ENCODE data around the gene CDCA5.

Gene CDCA5

GRCh38 chr11:65064847-65065240 is 19.0 kb downstream of the CDCA5 start:
- Histone ChIP-seq H2BK120ac (ENCODE audit: low read depth, low read length) (no peak overlapping the region), H4K8ac (ENCODE audit: low read length) (no peak overlapping the region), H3K79me1 (replicated peaks; ENCODE audit: low read length, poor library complexity, severe bottlenecking) (no peaks in the 10 kb centered on the region), H3K27ac (ENCODE audit: low read length, poor library complexity, severe bottlenecking) (no peak overlapping the region), H3K36me3 (ENCODE audit: control insufficient read depth in 1 of 2, insufficient read depth in 2 of 2, low read depth in 1 of 2, low read length in 2 of 2) (no peaks in the 10 kb centered on the region), H3K9ac (ENCODE audit: low read length) (no peak overlapping the region), H4K91ac (ENCODE audit: low read length) (no peak overlapping the region), H3K14ac (ENCODE audit: low read length in 2 of 2) (no peak overlapping the region), H2BK5ac (ENCODE audit: low read depth, low read length, poor library complexity, severe bottlenecking) (no peak overlapping the region), H3K4me3 (ENCODE audit: insufficient read depth in 1 of 2, low read depth in 1 of 2, low read length in 2 of 2) (no peak overlapping the region), H3K4ac (ENCODE audit: low read depth in 1 of 2, low read length in 2 of 2) (no peak overlapping the region), H3K18ac (ENCODE audit: low read depth in 1 of 2, low read length in 2 of 2) (no peak overlapping the region), H3K4me1 (ENCODE audit: control insufficient read depth, insufficient read depth, low read depth, low read length) (no peaks in the 10 kb centered on the region), H3K27me3 (ENCODE audit: control insufficient read depth in 1 of 2, insufficient read depth in 1 of 2, low read length in 2 of 2) (peaks cover 3 to 16% of the 10 kb centered on the region in 2 experiments), H3K23ac (ENCODE audit: low read length in 2 of 2) (no peak overlapping the region), H2BK12ac (ENCODE audit: low read length in 2 of 2) (no peak overlapping the region), H3K4me2 (ENCODE audit: low read length, poor library complexity, severe bottlenecking) (no peak overlapping the region), H2AK5ac (ENCODE audit: low read length, severe bottlenecking) (no peak overlapping the region), H3K9me3 (ENCODE audit: control insufficient read depth, low read length) (no peaks in the 10 kb centered on the region), H2BK15ac (ENCODE audit: low read depth, poor library complexity, severe bottlenecking) (no peak overlapping the region), H2AFZ (ENCODE audit: low read depth, low read length) (no peak overlapping the region)
- WGBS = 96% methylated on average over 4 of the region's 4 CpGs
- no peak for DNase-seq

GRCh38 chr11:65063532-65063931 is 20.3 kb downstream of the CDCA5 start:
- DNase-seq = no peak

GRCh38 chr11:65060913-65061408 is 22.9 kb downstream of the CDCA5 start:
- 63% methylated on average over 9 of the region's 9 CpGs for WGBS

More at GRCh38 chr11:65063532-65063931, 20.3 kb downstream of the CDCA5 start:
- Histone ChIP-seq H3K27me3 (ENCODE audit: control insufficient read depth in 1 of 2, insufficient read depth in 1 of 2, low read length in 2 of 2) (peaks cover 3 to 22% of the 10 kb centered on the region in 2 experiments), H4K91ac (ENCODE audit: low read length) (no peak overlapping the region), H2AK5ac (ENCODE audit: low read length, severe bottlenecking) (no peak overlapping the region), H2BK12ac (ENCODE audit: low read length in 2 of 2) (no peak overlapping the region), H2BK5ac (ENCODE audit: low read depth, low read length, poor library complexity, severe bottlenecking) (no peak overlapping the region), H2BK15ac (ENCODE audit: low read depth, poor library complexity, severe bottlenecking) (no peak overlapping the region), H3K79me1 (replicated peaks; ENCODE audit: low read length, poor library complexity, severe bottlenecking) (no peaks in the 10 kb centered on the region), H3K18ac (ENCODE audit: low read depth in 1 of 2, low read length in 2 of 2) (no peak overlapping the region), H3K9me3 (ENCODE audit: control insufficient read depth, low read length) (no peaks in the 10 kb centered on the region), H3K9ac (ENCODE audit: low read length) (no peak overlapping the region), H3K36me3 (ENCODE audit: control insufficient read depth in 1 of 2, insufficient read depth in 2 of 2, low read depth in 1 of 2, low read length in 2 of 2) (no peaks in the 10 kb centered on the region), H2AFZ (ENCODE audit: low read depth, low read length) (no peak overlapping the region), H3K4ac (ENCODE audit: low read depth in 1 of 2, low read length in 2 of 2) (no peak overlapping the region), H3K23ac (ENCODE audit: low read length in 2 of 2) (no peak overlapping the region), H3K4me2 (ENCODE audit: low read length, poor library complexity, severe bottlenecking) (no peak overlapping the region), H3K4me3 (ENCODE audit: insufficient read depth in 1 of 2, low read depth in 1 of 2, low read length in 2 of 2) (no peak overlapping the region), H2BK120ac (ENCODE audit: low read depth, low read length) (no peak overlapping the region), H4K8ac (ENCODE audit: low read length) (no peak overlapping the region), H3K27ac (ENCODE audit: low read length, poor library complexity, severe bottlenecking) (no peak overlapping the region), H3K4me1 (ENCODE audit: control insufficient read depth, insufficient read depth, low read depth, low read length) (peaks cover under 1% of the 10 kb centered on the region), H3K14ac (ENCODE audit: low read length in 2 of 2) (no peak overlapping the region)
- 87% methylated on average over 3 of the region's 3 CpGs for WGBS

GRCh38 chr11:65059959-65060824 is 23.6 kb downstream of the CDCA5 start:
- Histone ChIP-seq H2BK15ac (ENCODE audit: low read depth, poor library complexity, severe bottlenecking) (no peak overlapping the region), H2AK5ac (ENCODE audit: low read length, severe bottlenecking) (no peak overlapping the region), H2AFZ (ENCODE audit: low read depth, low read length) (no peak overlapping the region), H3K9ac (ENCODE audit: low read length) (no peak overlapping the region), H3K27me3 (ENCODE audit: control insufficient read depth in 1 of 2, insufficient read depth in 1 of 2, low read length in 2 of 2) (peaks cover 3 to 17% of the 10 kb centered on the region in 2 experiments), H3K79me1 (replicated peaks; ENCODE audit: low read length, poor library complexity, severe bottlenecking) (no peaks in the 10 kb centered on the region), H3K4ac (ENCODE audit: low read depth in 1 of 2, low read length in 2 of 2) (no peak overlapping the region), H3K23ac (ENCODE audit: low read length in 2 of 2) (no peak overlapping the region), H3K27ac (ENCODE audit: low read length, poor library complexity, severe bottlenecking) (no peak overlapping the region), H4K8ac (ENCODE audit: low read length) (no peak overlapping the region), H3K14ac (ENCODE audit: low read length in 2 of 2) (no peak overlapping the region), H4K91ac (ENCODE audit: low read length) (no peak overlapping the region), H3K4me1 (ENCODE audit: control insufficient read depth, insufficient read depth, low read depth, low read length) (peaks cover 1% of the 10 kb centered on the region), H2BK120ac (ENCODE audit: low read depth, low read length) (no peak overlapping the region), H3K4me2 (ENCODE audit: low read length, poor library complexity, severe bottlenecking) (no peak overlapping the region), H3K36me3 (ENCODE audit: control insufficient read depth in 1 of 2, insufficient read depth in 2 of 2, low read depth in 1 of 2, low read length in 2 of 2) (no peaks in the 10 kb centered on the region), H3K9me3 (ENCODE audit: control insufficient read depth, low read length) (no peaks in the 10 kb centered on the region), H3K4me3 (ENCODE audit: insufficient read depth in 1 of 2, low read depth in 1 of 2, low read length in 2 of 2) (no peak overlapping the region), H2BK5ac (ENCODE audit: low read depth, low read length, poor library complexity, severe bottlenecking) (no peak overlapping the region), H2BK12ac (ENCODE audit: low read length in 2 of 2) (no peak overlapping the region), H3K18ac (ENCODE audit: low read depth in 1 of 2, low read length in 2 of 2) (no peak overlapping the region)
- peak; percentile 60 for DNase-seq
- 65% methylated on average over 8 of the region's 10 CpGs for WGBS

More at GRCh38 chr11:65060913-65061408, 22.9 kb downstream of the CDCA5 start:
- no peak overlapping the region for H2BK120ac ChIP-seq (ENCODE audit: low read depth, low read length)
- peaks cover 1% of the 10 kb centered on the region for H3K4me1 ChIP-seq (ENCODE audit: control insufficient read depth, insufficient read depth, low read depth, low read length)
- H3K9ac ChIP-seq (ENCODE audit: low read length) = no peak overlapping the region
- no peaks in the 10 kb centered on the region for H3K36me3 ChIP-seq (ENCODE audit: control insufficient read depth in 1 of 2, insufficient read depth in 2 of 2, low read depth in 1 of 2, low read length in 2 of 2)
- DNase-seq = no peak
- H2AK5ac ChIP-seq (ENCODE audit: low read length, severe bottlenecking) = no peak overlapping the region
- H3K14ac ChIP-seq (ENCODE audit: low read length in 2 of 2) = no peak overlapping the region
- H2BK12ac ChIP-seq (ENCODE audit: low read length in 2 of 2) = no peak overlapping the region
- H3K4me2 ChIP-seq (ENCODE audit: low read length, poor library complexity, severe bottlenecking) = no peak overlapping the region
- H3K27me3 ChIP-seq (ENCODE audit: control insufficient read depth in 1 of 2, insufficient read depth in 1 of 2, low read length in 2 of 2) = peaks cover 3 to 17% of the 10 kb centered on the region in 2 experiments
- no peak overlapping the region for H2BK5ac ChIP-seq (ENCODE audit: low read depth, low read length, poor library complexity, severe bottlenecking)
- no peak overlapping the region for H3K4ac ChIP-seq (ENCODE audit: low read depth in 1 of 2, low read length in 2 of 2)
- H3K9me3 ChIP-seq (ENCODE audit: control insufficient read depth, low read length) = no peaks in the 10 kb centered on the region
- H2BK15ac ChIP-seq (ENCODE audit: low read depth, poor library complexity, severe bottlenecking) = no peak overlapping the region
- no peak overlapping the region for H2AFZ ChIP-seq (ENCODE audit: low read depth, low read length)
- no peak overlapping the region for H3K4me3 ChIP-seq (ENCODE audit: insufficient read depth in 1 of 2, low read depth in 1 of 2, low read length in 2 of 2)
- no peak overlapping the region for H4K91ac ChIP-seq (ENCODE audit: low read length)
- H3K27ac ChIP-seq (ENCODE audit: low read length, poor library complexity, severe bottlenecking) = no peak overlapping the region
- H3K23ac ChIP-seq (ENCODE audit: low read length in 2 of 2) = no peak overlapping the region
- H3K79me1 ChIP-seq (replicated peaks; ENCODE audit: low read length, poor library complexity, severe bottlenecking) = no peaks in the 10 kb centered on the region
- no peak overlapping the region for H3K18ac ChIP-seq (ENCODE audit: low read depth in 1 of 2, low read length in 2 of 2)
- H4K8ac ChIP-seq (ENCODE audit: low read length) = no peak overlapping the region
